ENCODE measurements around the gene STAT6. TPM values are rescaled to one million over a fixed set of nuclear protein-coding genes. Genes with fewer than 3 reads are reported as not detected.

Gene STAT6
- total RNA-seq, 1 experiment from 2014 or later: 44.4 TPM

DNA sequence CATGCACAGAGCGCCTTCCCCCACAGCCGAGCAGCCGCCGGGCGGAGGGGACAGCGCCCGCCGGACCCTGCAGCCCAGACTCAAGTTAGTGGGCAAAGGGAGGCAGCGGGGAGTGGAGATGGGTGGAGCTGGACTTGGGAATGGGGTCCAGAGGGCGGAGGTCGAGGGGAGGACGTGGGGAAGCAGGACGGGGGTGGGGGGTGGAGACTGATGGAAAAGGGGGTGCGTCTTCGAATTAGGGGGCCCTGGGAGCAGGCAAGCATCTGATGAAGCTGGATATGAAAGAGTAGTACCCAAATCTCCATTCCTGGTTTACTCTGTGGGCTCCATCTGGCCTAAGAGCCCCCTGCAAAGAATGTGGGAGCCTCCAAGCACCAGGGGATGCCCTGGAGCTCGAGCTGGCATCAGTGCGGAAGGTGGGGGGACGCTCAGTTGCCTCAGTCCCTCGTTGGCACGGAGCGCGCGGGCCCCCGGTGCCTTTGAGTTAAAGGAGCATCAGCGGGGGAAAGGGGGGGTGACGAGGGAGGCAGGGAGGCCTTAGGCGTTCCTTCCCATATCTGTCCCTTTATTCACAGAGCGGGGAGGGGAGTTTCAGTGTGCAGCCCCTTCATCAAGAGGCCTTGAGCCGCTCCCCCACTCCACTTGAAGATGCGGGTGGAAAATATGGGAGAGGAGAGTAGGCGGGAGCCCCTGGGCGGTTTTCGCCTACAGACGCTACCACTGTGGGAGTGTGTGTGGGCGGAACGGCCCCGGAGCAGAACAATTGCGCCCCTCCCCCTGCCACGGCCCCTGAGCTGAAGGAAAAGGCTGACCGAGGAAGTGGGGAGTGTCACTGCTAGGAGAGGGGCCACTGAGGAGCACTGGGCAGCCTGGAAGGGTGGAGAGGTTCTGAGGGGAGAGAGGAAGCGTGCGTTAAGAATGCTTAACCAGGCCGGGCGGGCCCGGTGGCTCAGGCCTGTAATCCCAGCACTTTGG is 21.6 kb downstream of the STAT6 start:
- H3K27ac ChIP-seq (ENCODE audit: insufficient read length, low read depth, low read length): no peak overlapping the region
- no peak overlapping the region for H3K18ac ChIP-seq (ENCODE audit: insufficient read length, low read depth, low read length)
- H2BK120ac ChIP-seq (ENCODE audit: low read depth, low read length, poor library complexity, severe bottlenecking): no peak overlapping the region
- no peaks in the 10 kb centered on the region; the same call in 1 of the 2 replicates for H3K4me1 ChIP-seq (ENCODE audit: insufficient read depth, low read length)
- no peak overlapping the region for H2BK15ac ChIP-seq (ENCODE audit: low read depth, low read length)
- H3K9me3 Mint-ChIP-seq: no peaks in the 10 kb centered on the region; a peak in 1 of 5 replicates
- no peak overlapping the region for H2AFZ ChIP-seq (ENCODE audit: low read length)
- H3K79me1 ChIP-seq (ENCODE audit: insufficient read depth, low read depth, low read length, poor library complexity, severe bottlenecking): no peaks in the 10 kb centered on the region
- H2BK5ac ChIP-seq (ENCODE audit: insufficient read length, low read length): no peak overlapping the region
- H3T11ph ChIP-seq (ENCODE audit: low read length): no peak overlapping the region
- H2BK20ac ChIP-seq (ENCODE audit: low read depth, low read length, poor library complexity, severe bottlenecking): no peak overlapping the region
- no CpG with 5 or more reads among the region's 45 CpGs for WGBS (ENCODE audit: extremely low coverage, insufficient read length, low lambda C conversion rate)
- H3K4ac ChIP-seq (ENCODE audit: low read depth, low read length): no peak overlapping the region
- H3K27me3 Mint-ChIP-seq (ENCODE audit: low read depth): no peaks in the 10 kb centered on the region
- H3K79me2 ChIP-seq (ENCODE audit: insufficient read depth, low read length): no peaks in the 10 kb centered on the region; the same call in 1 of the 2 replicates
- TF ChIP-seq, protein P1, sequence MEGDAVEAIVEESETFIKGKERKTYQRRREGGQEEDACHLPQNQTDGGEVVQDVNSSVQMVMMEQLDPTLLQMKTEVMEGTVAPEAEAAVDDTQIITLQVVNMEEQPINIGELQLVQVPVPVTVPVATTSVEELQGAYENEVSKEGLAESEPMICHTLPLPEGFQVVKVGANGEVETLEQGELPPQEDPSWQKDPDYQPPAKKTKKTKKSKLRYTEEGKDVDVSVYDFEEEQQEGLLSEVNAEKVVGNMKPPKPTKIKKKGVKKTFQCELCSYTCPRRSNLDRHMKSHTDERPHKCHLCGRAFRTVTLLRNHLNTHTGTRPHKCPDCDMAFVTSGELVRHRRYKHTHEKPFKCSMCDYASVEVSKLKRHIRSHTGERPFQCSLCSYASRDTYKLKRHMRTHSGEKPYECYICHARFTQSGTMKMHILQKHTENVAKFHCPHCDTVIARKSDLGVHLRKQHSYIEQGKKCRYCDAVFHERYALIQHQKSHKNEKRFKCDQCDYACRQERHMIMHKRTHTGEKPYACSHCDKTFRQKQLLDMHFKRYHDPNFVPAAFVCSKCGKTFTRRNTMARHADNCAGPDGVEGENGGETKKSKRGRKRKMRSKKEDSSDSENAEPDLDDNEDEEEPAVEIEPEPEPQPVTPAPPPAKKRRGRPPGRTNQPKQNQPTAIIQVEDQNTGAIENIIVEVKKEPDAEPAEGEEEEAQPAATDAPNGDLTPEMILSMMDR (conservative IDR thresholded peaks at IDR 0.05): no peak
- H4K5ac ChIP-seq (ENCODE audit: insufficient read length, low read depth, low read length): no peak overlapping the region
- H4K20me1 ChIP-seq (ENCODE audit: control insufficient read depth, insufficient read depth, insufficient read length): no peaks in the 10 kb centered on the region
- peak overlapping the region; percentile 56 for H3K4me2 ChIP-seq (ENCODE audit: insufficient read depth, insufficient read length, low read length)
- H3K4me3 Mint-ChIP-seq: peak overlapping the region; percentile 89 to 93
- H2AK5ac ChIP-seq (ENCODE audit: insufficient read length, low read length): no peak overlapping the region
- H4K8ac ChIP-seq (replicated peaks; ENCODE audit: insufficient read length, low read depth, low read length): no peak overlapping the region
- H3K27me3 ChIP-seq (ENCODE audit: insufficient read depth, low read length): no peaks in the 10 kb centered on the region
- H3K9me3 ChIP-seq (ENCODE audit: control insufficient read depth, low read depth, low read length): no peaks in the 10 kb centered on the region
- H3K4me1 Mint-ChIP-seq: peaks cover 54 to 62% of the 10 kb centered on the region in 2 experiments
- H3K56ac ChIP-seq (ENCODE audit: insufficient read length, low read depth, low read length): no peak overlapping the region
- H3K27ac Mint-ChIP-seq: peak overlapping the region; percentile 50 to 93 (median 55); a peak in 5 of 7 replicates
- no peak overlapping the region for H2BK12ac ChIP-seq (ENCODE audit: insufficient read length, low read depth, low read length)
- H3K14ac ChIP-seq (ENCODE audit: insufficient read depth, low read length): no peak overlapping the region
- H3K23ac ChIP-seq (ENCODE audit: insufficient read length, low read depth, low read length): no peak overlapping the region
- DNase-seq: no peak
- H3K36me3 Mint-ChIP-seq (ENCODE audit: insufficient read depth in 1 of 3, low read depth in 3 of 3): peaks cover 13 to 44% (median 35%) of the 10 kb centered on the region in 3 experiments
- peaks cover 9% of the 10 kb centered on the region for H3K23me2 ChIP-seq (ENCODE audit: insufficient read length, low read depth, low read length, poor library complexity, severe bottlenecking)
- H3K9ac ChIP-seq (ENCODE audit: extremely low read depth, insufficient read length, low read length): peak overlapping the region; percentile 42
- no peak overlapping the region for H4K91ac ChIP-seq (ENCODE audit: insufficient read length, low read depth, low read length)
